Cardiac muscle cell (in vitro differentiated cells and primary cell): Measurements from ENCODE around the gene GALNT18. TPM values are rescaled to one million over a fixed set of nuclear protein-coding genes. Genes with fewer than 3 reads are reported as not detected.

Experiments used
- DNase-seq, 2 donors: peaks; one replicate each; pipeline versions ENCODE4 v3.0.0 to v3.0.0-alpha.2; 2010 to 2017; ENCODE audit warnings: low read depth in 1 of 2, low spot score in 1 of 2
- H3K27ac ChIP-seq: fragments of 200-600 bp; sonication (generic); 2 replicates; pipeline ENCODE4 v1.5.1; 2016
- H3K27me3 ChIP-seq: fragments of 200-600 bp; sonication (generic); 2 replicates; pipeline ENCODE4 v1.6.0; 2016; ENCODE audit warnings: control low read depth
- H3K36me3 ChIP-seq: fragments of 200-600 bp; sonication (generic); 2 replicates; pipeline ENCODE4 v1.5.1; 2016; ENCODE audit warnings: control low read depth
- H3K4me1 ChIP-seq: fragments of 200-600 bp; sonication (generic); 2 replicates; pipeline ENCODE4 v1.8.1; 2017; ENCODE audit warnings: low read depth, mild to moderate bottlenecking, mixed run types
- H3K4me3 ChIP-seq: fragments of 200-600 bp; sonication (generic); 2 replicates; pipeline ENCODE4 v1.5.1; 2016; ENCODE audit warnings: mild to moderate bottlenecking
- H3K9me3 ChIP-seq: fragments of 200-600 bp; sonication (generic); 2 replicates; pipeline ENCODE4 v1.5.1; 2017; ENCODE audit warnings: low read depth, mild to moderate bottlenecking, control low read depth
- polyA plus RNA-seq: library from polyadenylated mRNA; unstranded; fragments of >200 nt; fragmentation: Nextera tagmentation; extraction: Ambion mirVana; gene quantifications from 2 replicates; pipeline ENCODE4 v1.2.1, GENCODE V29; 2016
- total RNA-seq: library from RNA; depleted of rRNA; stranded (reverse); fragments of >200 nt; gene quantifications from 2 replicates; pipeline ENCODE4 v1.2.3, GENCODE V29; 2016
- TF ChIP-seq, protein P1 (sequence below): IDR thresholded peaks from 2 replicates; pipeline ENCODE4 v1.5.1; 2012; ENCODE audit warnings: low read depth, mild to moderate bottlenecking, low read length

Gene GALNT18
- total and polyA plus RNA-seq, 2 experiments from 2014 or later: 2.1 to 2.2 TPM

DNA sequence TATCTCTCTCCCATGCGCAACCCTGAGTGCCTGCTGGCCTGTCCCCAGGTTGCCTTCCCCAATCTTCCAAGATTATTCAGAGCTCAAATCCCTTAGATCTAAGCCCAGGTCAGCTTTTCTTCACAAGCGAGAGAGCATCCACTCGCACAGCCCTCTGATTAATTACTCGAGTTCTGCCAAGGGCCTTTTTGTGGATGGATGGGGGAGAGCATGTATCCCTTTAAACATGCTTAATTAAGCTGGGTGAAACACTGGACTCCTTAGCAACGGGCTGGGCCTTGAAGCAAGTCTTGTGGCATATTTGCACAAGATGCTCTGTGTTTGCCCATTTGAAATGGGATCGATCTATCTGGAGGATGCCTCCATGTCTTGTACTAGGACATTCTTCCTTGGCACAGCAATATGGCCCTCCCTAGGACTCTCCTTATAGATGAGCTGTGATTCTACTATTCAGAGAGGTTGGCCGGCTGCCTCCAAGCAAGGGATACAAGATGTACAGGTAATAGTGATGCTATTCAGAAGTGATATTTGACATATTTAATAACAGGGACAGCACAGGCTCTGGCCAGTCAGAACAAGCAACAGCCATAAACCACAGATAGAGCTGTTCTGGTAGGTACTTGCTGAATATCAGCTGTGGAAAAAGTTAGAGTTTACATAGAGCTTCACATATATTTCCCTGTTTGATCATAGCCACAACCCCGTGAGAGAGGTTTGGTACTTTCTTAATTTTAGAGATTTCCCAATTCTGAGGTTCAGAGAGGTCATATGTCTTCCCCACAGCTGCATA is 394.3 kb downstream of the GALNT18 start:
- H3K27me3 ChIP-seq: peaks cover 1% of the 10 kb centered on the region
- H3K4me1 ChIP-seq: no peaks in the 10 kb centered on the region
- TF ChIP-seq, protein P1, sequence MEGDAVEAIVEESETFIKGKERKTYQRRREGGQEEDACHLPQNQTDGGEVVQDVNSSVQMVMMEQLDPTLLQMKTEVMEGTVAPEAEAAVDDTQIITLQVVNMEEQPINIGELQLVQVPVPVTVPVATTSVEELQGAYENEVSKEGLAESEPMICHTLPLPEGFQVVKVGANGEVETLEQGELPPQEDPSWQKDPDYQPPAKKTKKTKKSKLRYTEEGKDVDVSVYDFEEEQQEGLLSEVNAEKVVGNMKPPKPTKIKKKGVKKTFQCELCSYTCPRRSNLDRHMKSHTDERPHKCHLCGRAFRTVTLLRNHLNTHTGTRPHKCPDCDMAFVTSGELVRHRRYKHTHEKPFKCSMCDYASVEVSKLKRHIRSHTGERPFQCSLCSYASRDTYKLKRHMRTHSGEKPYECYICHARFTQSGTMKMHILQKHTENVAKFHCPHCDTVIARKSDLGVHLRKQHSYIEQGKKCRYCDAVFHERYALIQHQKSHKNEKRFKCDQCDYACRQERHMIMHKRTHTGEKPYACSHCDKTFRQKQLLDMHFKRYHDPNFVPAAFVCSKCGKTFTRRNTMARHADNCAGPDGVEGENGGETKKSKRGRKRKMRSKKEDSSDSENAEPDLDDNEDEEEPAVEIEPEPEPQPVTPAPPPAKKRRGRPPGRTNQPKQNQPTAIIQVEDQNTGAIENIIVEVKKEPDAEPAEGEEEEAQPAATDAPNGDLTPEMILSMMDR: no peak
- DNase-seq: no peak
- no peaks in the 10 kb centered on the region for H3K9me3 ChIP-seq
- no peaks in the 10 kb centered on the region for H3K36me3 ChIP-seq
- H3K27ac ChIP-seq: no peak overlapping the region
- H3K4me3 ChIP-seq: no peak overlapping the region

Other genes with a start within 250 kb of the GALNT18 start
- gene USP47, start 220.0 kb upstream of the GALNT18 start, total RNA-seq: 50.4 and 59.6 TPM in 2 replicates
- gene USP47, start 220.0 kb upstream of the GALNT18 start, polyA plus RNA-seq: 46.6 and 72.3 TPM in 2 replicates